CD4-positive, alpha-beta T cell treated with Interleukin-4 for 1 hour (primary cell): ENCODE measurements around the gene FOXD4L6.
"Not testable (repeated sequence)": the region's sequence is repeated elsewhere in the genome, so short reads cannot be mapped to it uniquely, and the experiment has no call there.

Experiments
- DNase-seq, 2 donors: peaks; one replicate each; pipeline ENCODE4 v3.0.0-alpha.2; 2020 to 2022

The FOXD4L6 gene

DNA sequence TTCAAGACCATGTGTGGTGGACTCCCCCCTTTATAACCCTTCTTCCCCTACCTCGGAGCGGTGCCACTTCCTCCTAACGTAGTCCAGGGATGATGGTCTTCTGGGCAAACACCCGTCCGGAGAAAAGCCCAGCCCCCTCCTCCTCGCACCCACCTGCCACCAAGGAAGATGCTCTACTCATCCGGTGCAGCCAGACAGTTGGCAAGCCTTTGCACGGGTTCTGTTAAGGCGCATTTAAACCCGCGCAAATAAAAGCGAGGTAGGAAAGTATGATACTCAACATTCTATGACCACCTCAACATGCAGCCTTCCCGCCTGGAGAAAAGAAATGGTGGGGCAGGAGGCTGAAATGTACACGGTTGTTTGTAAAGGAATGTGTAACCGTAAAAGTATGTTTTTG is at the start of gene FOXD4L6:
TSS of gene FOXD4L6 (minus strand) at position 101 of the 400 bp plus-strand sequence. CDS start 298 bp downstream, outside the sequence.
- DNase-seq: not testable (repeated sequence)

DNA sequence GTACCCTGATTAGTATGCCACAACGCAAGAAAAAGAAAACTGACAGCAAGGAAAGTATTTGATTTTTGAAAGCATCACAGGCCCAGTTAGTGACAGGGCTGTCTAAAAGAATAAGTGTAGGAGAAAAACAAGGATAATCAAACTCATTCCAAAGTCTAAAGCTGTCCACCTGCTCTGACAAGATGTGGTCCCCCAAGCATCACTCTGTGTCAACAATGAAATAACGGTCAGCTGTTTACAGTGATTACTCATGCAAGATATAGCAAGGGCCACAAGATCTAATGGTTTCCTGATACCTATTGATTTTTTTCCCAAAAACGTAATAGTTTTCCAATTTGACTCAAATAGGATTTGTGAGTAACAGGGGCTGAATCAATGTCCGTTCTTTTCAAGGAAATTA is 46.5 kb upstream of the FOXD4L6 start:
- not testable (repeated sequence) for DNase-seq

DNA sequence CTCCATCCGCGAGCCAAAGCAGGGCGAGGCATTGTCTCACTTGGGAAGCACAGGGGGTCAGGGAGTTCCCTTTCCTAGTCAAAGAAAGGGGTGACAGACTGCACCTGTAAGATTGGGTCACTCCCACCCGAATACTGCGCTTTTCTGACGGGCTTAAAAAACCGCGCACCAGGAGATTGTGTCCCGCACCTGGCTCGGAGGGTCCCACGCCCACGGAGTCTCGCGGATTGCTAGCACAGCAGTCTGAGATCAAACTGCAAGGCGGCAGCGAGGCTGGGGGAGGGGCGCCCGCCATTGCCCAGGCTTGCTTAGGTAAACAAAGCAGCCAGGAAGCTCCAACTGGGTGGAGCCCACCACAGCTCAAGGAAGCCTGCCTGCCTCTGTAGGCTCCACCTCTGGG is 21.6 kb upstream of the FOXD4L6 start:
- DNase-seq: not testable (repeated sequence)

GRCh38 chr9:41141878-41142277 is 13.4 kb upstream of the FOXD4L6 start:
- DNase-seq: not testable (repeated sequence)

DNA sequence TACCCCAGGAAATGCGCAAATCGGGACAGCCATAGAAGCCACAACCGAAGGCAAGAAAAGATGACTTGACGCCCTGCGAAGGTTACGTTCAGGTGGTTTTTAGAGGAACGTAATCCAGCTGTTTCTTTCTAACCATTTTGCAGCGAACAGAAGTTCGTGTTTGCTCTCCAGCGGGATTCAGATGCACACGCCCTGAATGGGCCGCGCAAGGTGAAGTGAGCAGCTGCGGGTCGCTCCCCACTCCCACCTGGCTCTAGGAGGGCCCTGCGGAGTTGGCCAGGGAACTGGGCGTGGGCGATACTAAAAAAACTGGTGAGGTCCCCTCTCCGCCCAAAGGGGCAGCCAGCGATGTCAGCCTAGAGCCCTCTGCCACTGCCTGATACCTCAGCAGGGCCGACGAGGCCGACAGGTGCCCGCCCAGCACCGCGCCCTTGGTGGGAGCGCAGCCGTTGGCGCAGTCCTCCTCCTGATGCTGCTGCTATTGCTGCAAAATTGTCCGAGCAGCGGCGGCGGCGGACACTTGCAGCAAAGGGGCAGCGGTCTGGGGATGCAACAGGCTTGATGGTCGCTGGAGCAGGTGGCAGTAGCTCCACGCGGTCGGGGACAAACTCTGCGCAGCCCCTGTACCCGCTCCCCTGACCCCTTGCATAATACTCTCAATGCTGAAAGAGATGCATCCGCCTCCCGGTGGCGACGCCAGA is 1.6 kb downstream of the FOXD4L6 start:
- not testable (repeated sequence) for DNase-seq

DNA sequence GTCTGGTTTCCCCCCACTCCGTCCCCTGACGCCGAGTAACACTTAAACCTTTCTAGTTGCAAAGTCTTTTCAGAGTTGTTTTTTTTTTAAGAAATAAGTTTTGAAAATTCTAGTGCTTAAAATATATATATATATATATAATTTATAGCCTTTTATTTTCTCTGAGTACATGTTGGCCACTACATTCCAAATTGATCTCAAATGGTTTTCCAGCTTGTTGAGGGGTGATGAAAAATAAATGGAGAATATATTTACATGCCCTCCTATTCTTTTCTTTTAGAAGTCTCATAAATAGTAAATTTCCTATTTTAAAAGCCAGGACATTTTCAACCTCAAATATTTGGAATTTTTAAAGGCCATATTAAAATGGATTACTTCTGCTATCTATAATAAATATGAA is 2.5 kb downstream of the FOXD4L6 start:
- DNase-seq: not testable (repeated sequence)

DNA sequence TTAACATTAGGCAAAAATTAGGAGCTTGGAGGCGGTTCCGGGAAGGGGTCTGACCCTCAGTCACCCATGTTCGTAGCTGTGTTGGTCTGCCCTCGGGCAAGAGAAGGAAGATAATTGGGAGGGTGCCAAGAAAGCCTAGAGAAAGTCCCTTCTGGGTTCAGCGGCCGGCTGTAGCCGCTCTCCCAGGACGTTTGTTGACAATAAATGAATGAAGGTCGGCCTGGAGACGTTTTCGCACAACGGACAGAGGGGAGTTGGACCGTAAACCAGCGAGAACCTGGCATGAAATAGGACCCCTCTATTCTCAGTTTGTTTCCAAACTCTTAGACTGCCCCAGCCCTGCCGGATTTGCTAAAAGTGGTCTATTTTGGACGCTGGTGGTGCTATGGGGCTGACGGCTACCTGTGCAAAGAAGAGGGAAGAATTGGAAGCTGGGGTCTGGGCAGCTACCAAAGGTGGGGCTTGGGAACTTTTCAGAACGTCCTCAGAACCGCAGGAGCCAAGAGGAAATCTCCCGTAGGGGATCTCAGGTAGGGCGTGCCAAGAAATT is 3.3 kb downstream of the FOXD4L6 start:
- not testable (repeated sequence) for DNase-seq

DNA sequence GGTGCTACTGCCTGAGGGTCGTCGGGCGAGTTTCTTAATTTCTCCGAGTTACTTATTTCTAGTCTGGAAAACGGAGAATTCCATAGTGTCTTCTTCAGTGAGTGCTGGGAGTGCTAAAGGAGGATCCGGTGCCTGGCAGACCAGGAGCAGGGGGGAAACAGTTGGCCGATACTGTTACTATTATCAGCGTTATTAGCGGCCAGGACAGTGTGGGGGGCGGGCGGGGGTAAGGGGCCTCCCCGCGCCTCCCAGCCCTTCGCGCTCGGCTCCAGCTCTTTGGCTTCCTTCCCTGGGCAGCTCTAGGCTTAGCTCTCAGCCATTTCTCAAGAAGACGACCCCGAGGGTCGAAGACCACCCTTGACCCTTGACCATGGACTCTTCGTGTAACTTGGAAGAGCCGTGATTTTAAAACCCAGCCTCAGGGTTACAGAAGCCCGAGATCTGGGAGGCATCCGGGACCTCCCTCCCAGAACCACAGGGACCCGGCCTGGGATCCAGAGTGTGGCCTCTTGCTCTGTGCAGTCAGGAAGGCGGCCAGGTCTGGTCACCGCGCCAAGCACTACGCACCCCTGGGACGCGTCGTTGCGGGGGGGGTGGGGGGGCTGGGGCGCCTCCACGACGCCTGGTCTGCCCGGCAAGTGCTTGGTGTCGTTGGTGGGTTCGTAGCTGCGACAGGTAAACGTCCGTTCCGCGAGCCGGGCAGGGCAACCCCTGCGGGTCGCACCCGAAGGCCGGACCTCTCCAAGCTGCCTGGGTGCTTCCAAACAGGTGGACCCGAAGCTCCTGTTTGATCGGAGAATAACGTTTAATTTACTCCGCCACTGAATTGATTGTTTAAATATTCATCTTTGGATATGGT is 4.0 kb downstream of the FOXD4L6 start:
- DNase-seq: not testable (repeated sequence)

DNA sequence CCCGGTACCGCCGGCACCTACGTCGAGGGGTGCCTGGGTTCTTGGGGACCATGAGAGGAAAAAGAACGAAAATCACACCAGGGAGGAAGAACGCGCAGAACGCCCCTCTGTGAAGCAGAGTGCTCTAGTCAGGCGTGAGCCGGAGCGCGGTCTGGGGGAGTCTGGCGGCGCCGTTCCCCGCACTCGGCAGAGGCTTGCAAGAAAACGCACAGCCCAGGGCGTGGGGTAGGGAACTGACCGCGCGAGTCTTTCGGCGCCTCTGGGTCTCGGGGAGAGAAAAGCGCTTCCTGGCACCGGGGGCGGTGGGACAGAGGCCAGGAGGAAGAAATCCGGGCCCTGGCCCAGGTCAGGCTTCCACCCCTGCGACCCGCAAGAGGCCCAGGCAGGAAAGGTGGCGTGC is 4.7 kb downstream of the FOXD4L6 start:
- DNase-seq: not testable (repeated sequence)

DNA sequence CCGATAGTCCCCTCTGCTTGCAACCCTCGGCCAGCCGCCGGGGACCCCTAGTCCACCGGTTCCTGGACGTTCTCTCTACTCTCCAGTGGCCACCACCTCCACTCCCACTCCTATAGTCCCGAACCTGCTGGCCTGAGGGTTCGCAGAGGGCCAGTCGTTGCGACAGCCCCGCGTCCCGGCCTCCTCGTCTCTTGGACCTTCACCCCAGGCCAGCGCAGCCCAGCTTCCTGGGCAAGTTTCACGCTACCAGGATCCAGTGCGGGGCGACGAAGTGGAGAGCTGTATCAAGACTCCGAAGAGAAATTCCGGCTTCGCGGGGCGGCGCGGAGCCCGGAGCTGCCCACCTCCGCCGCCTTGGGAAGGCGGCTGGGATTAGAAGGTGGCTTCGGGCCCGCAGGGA is 5.1 kb downstream of the FOXD4L6 start:
- DNase-seq: not testable (repeated sequence)

GRCh38 chr9:41120696-41121095 is 7.8 kb downstream of the FOXD4L6 start:
- not testable (repeated sequence) for DNase-seq

GRCh38 chr9:41119719-41120118 is 8.8 kb downstream of the FOXD4L6 start:
- DNase-seq: not testable (repeated sequence)

DNA sequence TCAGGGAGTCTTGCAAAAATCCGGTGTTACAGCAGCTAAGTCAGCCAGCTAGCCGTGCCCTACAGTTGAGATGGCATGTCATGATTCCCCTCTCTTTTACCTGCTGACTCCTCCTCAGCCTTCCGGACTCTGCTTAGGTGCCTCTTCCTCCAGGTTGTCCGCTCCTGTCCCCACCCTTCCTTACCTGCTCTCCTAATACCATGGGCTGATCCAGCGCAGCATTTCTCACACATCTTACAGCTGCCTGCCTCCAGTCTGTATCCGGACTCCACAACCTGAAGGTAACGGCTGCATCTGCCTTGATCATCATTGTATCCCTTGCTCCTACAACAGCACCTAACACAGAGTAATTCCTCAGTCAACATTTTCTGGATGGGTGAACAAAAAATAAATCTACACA is 9.2 kb downstream of the FOXD4L6 start:
- not testable (repeated sequence) for DNase-seq

- DNase-seq: not testable (repeated sequence)
These were observed 15.1 kb downstream of the FOXD4L6 start for GRCh38 chr9:41113348-41113747.

DNA sequence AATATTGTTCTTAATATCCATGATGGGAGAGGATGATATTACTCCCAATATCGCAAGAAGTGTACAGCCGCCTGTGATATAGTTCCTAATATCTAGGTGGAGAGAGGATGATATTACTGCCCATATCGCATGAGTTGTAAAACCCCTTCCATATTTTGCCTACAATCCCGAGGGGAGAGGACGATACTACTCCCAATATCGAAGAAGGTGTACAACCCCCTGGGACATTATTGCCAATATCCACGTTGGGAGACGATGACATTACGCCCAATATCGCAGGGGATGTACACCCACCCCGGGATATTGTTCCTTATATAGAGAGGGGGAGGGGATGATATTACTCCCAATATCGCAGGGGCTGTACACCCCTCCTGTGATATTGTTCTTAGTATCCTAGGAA is 17.1 kb downstream of the FOXD4L6 start:
- not testable (repeated sequence) for DNase-seq

- not testable (repeated sequence) for DNase-seq
These were observed 17.6 kb downstream of the FOXD4L6 start for GRCh38 chr9:41110913-41111312.

DNA sequence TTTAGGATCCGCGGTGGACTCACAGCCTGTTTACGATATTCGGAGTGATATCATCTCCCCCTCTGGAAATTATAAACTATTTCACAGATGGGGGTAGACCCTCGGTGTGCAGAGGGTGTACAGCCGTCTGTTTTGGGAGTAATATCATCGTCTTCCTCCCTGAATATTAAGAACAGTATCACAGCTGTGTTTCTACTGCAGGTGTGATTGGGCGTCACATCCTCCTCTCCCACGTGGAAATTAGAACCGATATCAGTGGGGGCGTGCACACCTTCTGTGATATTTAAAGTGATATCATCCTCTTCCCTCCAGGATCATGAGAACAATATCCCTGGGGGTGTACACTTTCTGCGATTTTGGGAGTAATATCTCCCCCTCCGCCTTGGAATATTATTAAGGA is 19.2 kb downstream of the FOXD4L6 start:
- not testable (repeated sequence) for DNase-seq

GRCh38 chr9:41108816-41109215 is 19.7 kb downstream of the FOXD4L6 start:
- not testable (repeated sequence) for DNase-seq

DNA sequence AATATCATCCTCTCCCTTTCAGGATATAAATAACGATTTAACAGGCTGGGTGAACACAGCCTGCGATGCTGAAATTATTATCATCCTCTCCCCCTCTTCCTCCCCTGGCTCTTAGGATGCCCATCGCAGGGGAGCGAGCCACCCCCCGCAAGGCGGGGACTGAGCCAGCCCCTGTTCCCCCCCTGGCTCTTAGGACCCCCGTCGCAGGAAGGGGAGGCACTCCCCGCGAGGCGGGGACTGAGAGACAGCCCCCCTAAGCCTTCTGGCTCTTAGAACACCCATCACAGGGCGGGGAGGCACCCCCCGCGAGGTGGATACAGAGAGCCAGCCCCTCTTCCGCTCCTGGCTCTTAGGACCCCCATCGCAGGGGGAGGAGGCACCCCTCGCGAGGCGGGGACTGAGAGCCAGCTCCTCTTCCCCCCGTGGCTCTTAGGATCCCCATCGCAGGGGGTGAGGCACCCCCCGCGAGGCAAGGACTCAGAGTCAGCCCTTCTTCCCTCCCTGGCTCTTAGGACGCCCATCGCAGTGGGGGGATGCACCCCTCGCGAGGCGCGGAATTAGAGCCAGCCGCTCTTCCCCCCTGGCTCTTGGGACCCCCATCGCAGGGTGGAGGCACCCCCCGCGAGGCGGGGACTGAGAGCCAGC is 21.9 kb downstream of the FOXD4L6 start:
- not testable (repeated sequence) for DNase-seq

- DNase-seq: not testable (repeated sequence)
These were observed 22.8 kb downstream of the FOXD4L6 start for GRCh38 chr9:41105557-41106253.

DNA sequence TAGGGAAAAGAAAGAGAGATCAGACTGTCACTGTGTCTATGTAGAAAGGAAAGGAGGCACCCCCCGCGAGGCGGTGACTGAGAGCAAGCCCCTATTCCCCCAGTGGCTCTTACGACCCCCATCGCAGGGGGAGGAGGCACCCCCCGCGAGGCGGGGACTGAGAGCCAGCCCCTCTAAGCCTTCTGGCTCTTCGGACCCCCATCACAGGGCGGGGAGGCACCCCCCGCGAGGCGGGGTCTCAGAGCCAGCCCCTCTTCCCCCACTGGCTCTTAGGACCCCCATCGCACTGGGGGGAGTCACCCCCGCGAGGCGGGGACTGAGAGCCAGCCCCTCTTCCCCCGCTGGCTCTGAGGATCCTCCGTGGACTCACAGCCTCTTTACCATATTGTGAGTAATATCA is 23.9 kb downstream of the FOXD4L6 start:
- DNase-seq: not testable (repeated sequence)

DNA sequence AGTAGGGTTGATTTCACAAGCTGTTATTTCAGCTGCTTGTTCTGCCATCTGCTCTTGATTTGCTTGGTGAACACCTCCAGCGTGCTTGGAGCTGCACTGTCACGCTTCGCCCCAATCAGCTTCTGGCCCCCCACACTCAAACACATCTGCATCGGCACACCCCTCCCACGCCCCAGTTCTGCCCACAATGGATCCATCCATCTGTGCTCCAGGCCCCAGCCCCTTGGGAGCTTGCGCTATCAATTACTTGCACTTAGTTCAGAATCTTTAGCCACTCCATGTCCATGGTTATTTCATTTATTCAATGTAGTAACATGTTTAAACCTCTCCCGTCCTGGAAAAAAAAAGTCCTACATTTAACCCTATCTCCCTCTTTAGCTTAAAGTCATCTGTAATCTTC is 28.0 kb downstream of the FOXD4L6 start:
- not testable (repeated sequence) for DNase-seq
